HG03196 (cell line): ENCODE data around the gene TSPEAR.

Experiments
- ATAC-seq: cut with Tn5 transposase; IDR thresholded peaks from one replicate; pipeline ENCODE4 v1.9.1; 2021; ENCODE audit not compliant: unreplicated experiment

TSPEAR gene

GRCh38 chr21:44458971-44459711 is 252.2 kb downstream of the TSPEAR start:
- no peak for ATAC-seq

- ATAC-seq, result no peak
Observed at GRCh38 chr21:44456915-44457736, 254.2 kb downstream of the TSPEAR start.

- no peak for ATAC-seq
Observed at GRCh38 chr21:44456214-44456914, 255.0 kb downstream of the TSPEAR start.

GRCh38 chr21:44455524-44456213 is 255.7 kb downstream of the TSPEAR start:
- ATAC-seq, result no peak

GRCh38 chr21:44454747-44455523 is 256.4 kb downstream of the TSPEAR start, which contains the start of gene LRRC3:
LRRC3 (plus strand) TSS chr21:44455510; CDS start chr21:44456645, 1,135 bp downstream.
- ATAC-seq, result no peak

- no peak for ATAC-seq
Observed at GRCh38 chr21:44454058-44454457, 257.3 kb downstream of the TSPEAR start.

- no peak for ATAC-seq
Observed at GRCh38 chr21:44453120-44453519, 258.3 kb downstream of the TSPEAR start.

GRCh38 chr21:44450999-44451398 is 260.4 kb downstream of the TSPEAR start:
- no peak for ATAC-seq

GRCh38 chr21:44450402-44450801 is 261.0 kb downstream of the TSPEAR start:
- no peak for ATAC-seq

GRCh38 chr21:44449473-44450363 is 261.7 kb downstream of the TSPEAR start:
- ATAC-seq, result no peak

GRCh38 chr21:44448651-44449131 is 262.7 kb downstream of the TSPEAR start:
- no peak for ATAC-seq
